ENCODE measurements around the gene CHN1. TPM values are rescaled to one million over a fixed set of nuclear protein-coding genes. Genes with fewer than 3 reads are reported as not detected.

The CHN1 gene
- total RNA-seq, 2 donors from 2014 or later, result 13.3 to 30.7 TPM

- no peaks in the 10 kb centered on the region for H3K4me1 ChIP-seq (ENCODE audit: control insufficient read depth in 1 of 2, low read depth in 2 of 2)
- no peak for TF ChIP-seq CTCF (IDR thresholded peaks at IDR 0.05)
- H3K27me3 ChIP-seq (replicated peaks; ENCODE audit: insufficient read depth), result no peaks in the 10 kb centered on the region
- no peaks in the 10 kb centered on the region for H3K9me3 ChIP-seq
- H3K4me3 ChIP-seq, result no peak overlapping the region
- DNase-seq (ENCODE audit: low spot score) (no peak), ATAC-seq (ENCODE audit: insufficient number of reproducible peaks, low FRiP score, low read depth) (no peak)
- H3K36me3 ChIP-seq, result no peaks in the 10 kb centered on the region
- no peak overlapping the region for H3K27ac ChIP-seq
Measured at GRCh38 chr2:174781996-174782395, 223.2 kb downstream of the CHN1 start.

GRCh38 chr2:174781298-174781697, 223.9 kb downstream of the CHN1 start:
- DNase-seq (ENCODE audit: low spot score) (no peak), ATAC-seq (ENCODE audit: insufficient number of reproducible peaks, low FRiP score, low read depth) (no peak)
- Histone ChIP-seq H3K4me3 (no peak overlapping the region), H3K27ac (no peak overlapping the region), H3K27me3 (replicated peaks; ENCODE audit: insufficient read depth) (no peaks in the 10 kb centered on the region), H3K4me1 (ENCODE audit: control insufficient read depth in 1 of 2, low read depth in 2 of 2) (no peaks in the 10 kb centered on the region), H3K36me3 (no peaks in the 10 kb centered on the region), H3K9me3 (no peaks in the 10 kb centered on the region)
- no peak for TF ChIP-seq CTCF (IDR thresholded peaks at IDR 0.05)

DNA sequence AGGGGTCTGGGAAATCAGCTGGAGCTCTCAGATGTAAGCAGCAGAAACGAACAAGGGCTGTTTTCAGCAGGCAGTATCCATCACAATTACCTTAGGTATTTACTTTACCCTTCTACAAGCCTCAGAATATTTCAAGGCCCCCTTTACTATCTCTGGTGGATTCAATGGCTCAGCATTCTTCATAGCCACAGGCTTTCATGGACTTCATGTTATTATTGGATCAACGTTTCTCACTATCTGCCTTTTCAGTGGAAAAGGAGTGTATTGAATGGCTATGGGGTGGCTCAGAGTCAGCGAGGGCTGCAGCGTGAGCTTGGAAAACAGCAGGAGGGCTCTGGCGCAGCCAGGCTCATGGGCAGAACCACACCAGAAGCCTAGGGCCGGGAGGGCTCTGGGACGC, 224.3 kb downstream of the CHN1 start:
- no peaks in the 10 kb centered on the region for H3K4me1 ChIP-seq (ENCODE audit: control insufficient read depth in 1 of 2, low read depth in 2 of 2)
- H3K36me3 ChIP-seq, result no peaks in the 10 kb centered on the region
- no peaks in the 10 kb centered on the region for H3K9me3 ChIP-seq
- no peak for ATAC-seq (ENCODE audit: insufficient number of reproducible peaks, low FRiP score, low read depth)
- H3K27me3 ChIP-seq (replicated peaks; ENCODE audit: insufficient read depth), result no peaks in the 10 kb centered on the region
- H3K27ac ChIP-seq, result no peak overlapping the region
- TF ChIP-seq CTCF (IDR thresholded peaks at IDR 0.05), result no peak
- DNase-seq (ENCODE audit: low spot score), result no peak
- no peak overlapping the region for H3K4me3 ChIP-seq

DNA sequence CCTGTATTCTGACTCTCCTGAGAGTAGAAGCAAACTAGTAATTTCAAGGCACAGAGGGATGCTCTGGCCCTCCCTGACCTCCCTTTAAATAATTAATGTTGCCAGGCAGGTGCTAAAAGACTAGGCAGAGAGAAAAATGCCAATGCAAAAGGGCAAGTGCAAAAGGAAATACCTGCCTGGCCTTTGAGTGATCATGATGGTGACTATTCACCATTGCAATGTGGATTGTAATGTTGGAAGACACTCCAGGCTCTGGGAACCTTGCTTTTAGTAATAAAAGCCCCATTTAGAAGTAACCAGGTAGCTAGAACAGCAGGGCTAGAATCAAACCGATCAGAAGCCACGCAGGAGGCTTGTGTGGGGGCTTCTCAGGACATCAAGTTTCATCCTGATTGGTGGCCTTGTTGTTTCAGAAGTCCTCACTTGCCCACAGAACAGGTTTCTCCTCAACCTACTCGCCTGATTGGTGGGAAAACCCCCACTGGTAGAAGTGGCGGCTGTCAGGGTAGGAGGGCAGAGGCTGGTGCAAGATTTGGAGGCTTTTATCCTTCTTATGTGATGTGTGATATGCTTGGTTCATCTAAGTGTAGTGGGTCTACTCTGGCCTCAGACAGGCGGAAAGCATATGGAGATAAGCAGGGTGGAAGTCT, 224.9 kb downstream of the CHN1 start:
- Histone ChIP-seq H3K27me3 (replicated peaks; ENCODE audit: insufficient read depth) (no peaks in the 10 kb centered on the region), H3K9me3 (no peaks in the 10 kb centered on the region), H3K36me3 (no peaks in the 10 kb centered on the region), H3K4me3 (no peak overlapping the region), H3K4me1 (ENCODE audit: control insufficient read depth in 1 of 2, low read depth in 2 of 2) (no peaks in the 10 kb centered on the region), H3K27ac (no peak overlapping the region)
- ATAC-seq (ENCODE audit: insufficient number of reproducible peaks, low FRiP score, low read depth) (no peak), DNase-seq (ENCODE audit: low spot score) (no peak)
- no peak for TF ChIP-seq CTCF (IDR thresholded peaks at IDR 0.05)

GRCh38 chr2:174779361-174779928, 225.7 kb downstream of the CHN1 start:
- DNase-seq (ENCODE audit: low spot score) (no peak), ATAC-seq (ENCODE audit: insufficient number of reproducible peaks, low FRiP score, low read depth) (no peak)
- H3K9me3 ChIP-seq, result no peaks in the 10 kb centered on the region
- H3K4me3 ChIP-seq, result no peak overlapping the region
- H3K27ac ChIP-seq, result no peak overlapping the region
- no peaks in the 10 kb centered on the region for H3K4me1 ChIP-seq (ENCODE audit: control insufficient read depth in 1 of 2, low read depth in 2 of 2)
- TF ChIP-seq CTCF (IDR thresholded peaks at IDR 0.05), result no peak
- H3K27me3 ChIP-seq (replicated peaks; ENCODE audit: insufficient read depth), result no peaks in the 10 kb centered on the region
- no peaks in the 10 kb centered on the region for H3K36me3 ChIP-seq
